Measurements from ENCODE around the gene CTXN3. TPM values are rescaled to one million over a fixed set of nuclear protein-coding genes. Genes with fewer than 3 reads are reported as not detected.

CTXN3 gene
- total RNA-seq, result not detected
- under 1 TPM in 2 of 6 donors, not detected in 4; 0.10 to 0.17 TPM for polyA plus RNA-seq (ENCODE audit: insufficient read length in 6 of 6)
- long read RNA-seq, donor 1, result 0 reads
- long read RNA-seq, donor 2, result 0 reads
- long read RNA-seq, donor 3, result 0 reads
- long read RNA-seq, donor 4, result 0 reads
- long read RNA-seq, donor 5, result 0 reads
- long read RNA-seq, donor 6, result 0 reads
- long read RNA-seq, donor 7, result 0 reads
- long read RNA-seq, donor 8, result 0 reads
- long read RNA-seq, donor 9, result 0 reads
- long read RNA-seq, donor 10, result 0 reads
- long read RNA-seq, donor 11, transcript CTXN3-204 (1 exons, 1,208 nt), result major isoform, 7 of 12 reads
- long read RNA-seq, donor 11, transcript CTXN3-201 (3 exons, 1,660 nt), result minor isoform, 5 of 12 reads
- long read RNA-seq, donor 11, partial matches to known transcripts, result 0 of 12 reads
- long read RNA-seq, donor 11, other reads (novel, unspliced or antisense), result 0 of 12 reads
- long read RNA-seq, donor 12, result 0 reads

- DNase-seq, result peak in 2 of 4 donors; percentile 33 to 38
- Histone ChIP-seq H3K9me3 (no peaks in the 10 kb centered on the region), H3K27ac (no peak within 1 kb of the TSS), H3K36me3 (no peaks in the 10 kb centered on the region), H3K4me1 (peaks cover 0 to 8% of the 10 kb centered on the region in 2 donors), H3K27me3 (no peaks in the 10 kb centered on the region), H3K4me3 (no peak within 1 kb of the TSS)
- intact Hi-C loops (cut with DNase I), result no loop called here
- no peak for TF ChIP-seq CTCF (IDR thresholded peaks at IDR 0.05)
- peak; percentile 87 for ATAC-seq
Observed at GRCh38 chr5:127649018-127649439, at the start of gene CTXN3. Gene CTXN3, plus strand, starts transcription at chr5:127649082. Its CDS starts 8,440 bp downstream, at chr5:127657522.

GRCh38 chr5:127599320-127599719 lies 49.6 kb upstream of the CTXN3 start:
- Histone ChIP-seq H3K36me3 (no peaks in the 10 kb centered on the region), H3K4me3 (no peak overlapping the region), H3K27me3 (no peaks in the 10 kb centered on the region), H3K27ac (no peak overlapping the region), H3K9me3 (no peaks in the 10 kb centered on the region), H3K4me1 (no peaks in the 10 kb centered on the region)
- TF ChIP-seq CTCF (IDR thresholded peaks at IDR 0.05), result no peak
- intact Hi-C loops (cut with DNase I), result no loop called here
- no peak for DNase-seq
- ATAC-seq, result no peak

- Histone ChIP-seq H3K4me3 (no peak overlapping the region), H3K4me1 (no peaks in the 10 kb centered on the region), H3K9me3 (no peaks in the 10 kb centered on the region), H3K27ac (no peak overlapping the region), H3K27me3 (no peaks in the 10 kb centered on the region), H3K36me3 (no peaks in the 10 kb centered on the region)
- ATAC-seq (peak; percentile 59), DNase-seq (peak in 1 of 4 donors; percentile 35)
- TF ChIP-seq CTCF (IDR thresholded peaks at IDR 0.05), result no peak
- intact Hi-C loops (cut with DNase I), result no loop called here
Observed at GRCh38 chr5:127599847-127600246, 49.0 kb upstream of the CTXN3 start.

- ATAC-seq, result no peak
- TF ChIP-seq CTCF (IDR thresholded peaks at IDR 0.05), result no peak
- no peaks in the 10 kb centered on the region for H3K27me3 ChIP-seq
- H3K9me3 ChIP-seq, result no peaks in the 10 kb centered on the region
- no peak overlapping the region for H3K4me3 ChIP-seq
- no peak for DNase-seq
- H3K27ac ChIP-seq, result no peak overlapping the region
- H3K4me1 ChIP-seq, result no peaks in the 10 kb centered on the region
- intact Hi-C loops (cut with DNase I), result no loop called here
- H3K36me3 ChIP-seq, result no peaks in the 10 kb centered on the region
Observed at GRCh38 chr5:127601111-127601510, 47.8 kb upstream of the CTXN3 start.

GRCh38 chr5:127601601-127602000 lies 47.3 kb upstream of the CTXN3 start:
- no peaks in the 10 kb centered on the region for H3K4me1 ChIP-seq
- H3K27me3 ChIP-seq, result no peaks in the 10 kb centered on the region
- no peak overlapping the region for H3K4me3 ChIP-seq
- no peaks in the 10 kb centered on the region for H3K36me3 ChIP-seq
- H3K27ac ChIP-seq, result no peak overlapping the region
- intact Hi-C loops (cut with DNase I), result no loop called here
- no peak for DNase-seq
- no peak for TF ChIP-seq CTCF (IDR thresholded peaks at IDR 0.05)
- H3K9me3 ChIP-seq, result no peaks in the 10 kb centered on the region
- no peak for ATAC-seq

All from left lung (tissue), 14 donors.